Osteoblast (primary cell): ENCODE data around the gene APOBEC3F. TPM values are rescaled to one million over a fixed set of nuclear protein-coding genes. Genes with fewer than 3 reads are reported as not detected.
"Not testable (repeated sequence)": the region's sequence is repeated elsewhere in the genome, so short reads cannot be mapped to it uniquely, and the experiment has no call there.

Experiments
- DNase-seq: peaks from one replicate; pipeline ENCODE4 v3.0.0; 2011; ENCODE audit warnings: low spot score, mixed read lengths; ENCODE audit not compliant: insufficient read length; ENCODE audit errors: missing footprints
- H2AFZ ChIP-seq: 2 replicates; pipeline ENCODE4 v1.6.0; 2011; ENCODE audit warnings: mild to moderate bottlenecking, low read length
- H3K27ac ChIP-seq: 2 replicates; pipeline ENCODE4 v1.5.1; 2011; ENCODE audit warnings: mild to moderate bottlenecking, low read depth, low read length, moderate library complexity
- H3K27me3 ChIP-seq: 2 replicates; pipeline ENCODE4 v1.6.0; 2012; ENCODE audit warnings: mild to moderate bottlenecking, control low read depth, inconsistent platforms, low read length, moderate library complexity; ENCODE audit not compliant: insufficient read depth
- H3K36me3 ChIP-seq: 2 replicates; pipeline ENCODE4 v1.5.1; 2011; ENCODE audit warnings: mild to moderate bottlenecking, low read length, control low read depth, moderate library complexity; ENCODE audit not compliant: insufficient read depth
- H3K4me1 ChIP-seq: 2 replicates; pipeline ENCODE4 v1.5.1; 2011; ENCODE audit warnings: mild to moderate bottlenecking, low read length, control low read depth, moderate library complexity; ENCODE audit not compliant: insufficient read depth
- H3K4me2 ChIP-seq: 2 replicates; pipeline ENCODE4 v1.6.0; 2011; ENCODE audit warnings: mild to moderate bottlenecking, low read length; ENCODE audit not compliant: insufficient read depth
- H3K4me3 ChIP-seq: fragments of 200-600 bp; sonication (generic); 3 replicates; pipeline ENCODE4 v1.5.1; 2012; ENCODE audit warnings: mild to moderate bottlenecking, low read length, inconsistent platforms; ENCODE audit not compliant: insufficient read depth
- H3K79me2 ChIP-seq: 2 replicates; pipeline ENCODE4 v1.6.0; 2012; ENCODE audit warnings: mild to moderate bottlenecking, low read length, control low read depth, inconsistent platforms; ENCODE audit not compliant: insufficient read depth
- H3K9me3 ChIP-seq: 2 replicates; pipeline ENCODE4 v1.5.1; 2011; ENCODE audit warnings: low read depth, low read length, control low read depth
- H4K20me1 ChIP-seq: 2 replicates; pipeline ENCODE4 v1.6.0; 2012; ENCODE audit warnings: mild to moderate bottlenecking, low read length, control low read depth; ENCODE audit not compliant: insufficient read depth
- CTCF ChIP-seq: IDR thresholded peaks from 2 replicates; pipeline ENCODE4 v1.5.1; 2011; ENCODE audit warnings: mild to moderate bottlenecking, low read depth, low read length, moderate library complexity; ENCODE audit errors: extremely low read depth
- total RNA-seq: library from RNA; depleted of rRNA; stranded (reverse); fragments of >200 nt; gene quantifications from 2 replicates; pipeline ENCODE4 v1.2.3, GENCODE V29; 2012

Gene APOBEC3F
- total RNA-seq: 3.5 and 5.1 TPM in 2 replicates

GRCh38 chr22:39040538-39041296 lies at the start of gene APOBEC3F:
TSS of gene APOBEC3F (plus strand) at chr22:39040864. CDS start at chr22:39040961, 97 bp downstream.
- peak within 1 kb of the TSS; percentile 12 for H3K27ac ChIP-seq
- DNase-seq, H3K79me2 ChIP-seq: not testable (repeated sequence)

DNA sequence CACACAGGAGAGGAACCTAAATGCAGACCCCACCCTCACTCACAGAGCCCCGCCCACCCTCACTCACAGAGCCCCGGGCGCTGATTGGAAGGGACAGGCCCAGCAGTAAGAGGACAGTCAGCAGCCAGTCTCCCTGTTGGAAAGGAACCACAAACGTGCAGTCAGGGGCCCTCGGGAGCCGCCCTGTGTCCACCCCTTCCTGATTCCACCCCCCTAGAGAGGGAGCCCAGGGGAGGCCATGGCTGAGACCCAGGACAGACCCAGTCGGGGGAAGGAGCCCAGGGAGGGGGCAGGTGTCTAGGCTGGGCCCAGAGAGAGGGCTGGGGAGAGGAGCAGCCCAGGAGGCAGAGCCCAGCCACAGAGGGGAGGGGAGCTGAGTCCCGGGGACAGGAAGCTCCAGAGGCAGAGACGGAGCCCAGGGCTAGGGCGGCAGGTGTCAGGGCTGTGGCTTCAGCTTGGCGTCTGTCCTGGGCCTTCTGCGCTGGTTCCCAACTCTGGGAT lies 47.7 kb upstream of the APOBEC3F start:
- not testable (repeated sequence) for H3K4me2 ChIP-seq, H3K79me2 ChIP-seq, H3K4me3 ChIP-seq, H3K4me1 ChIP-seq, H3K27ac ChIP-seq, H3K9me3 ChIP-seq, H3K36me3 ChIP-seq, H2AFZ ChIP-seq, H4K20me1 ChIP-seq, H3K27me3 ChIP-seq, DNase-seq

More at GRCh38 chr22:39040538-39041296, at the start of gene APOBEC3F:
- not testable (repeated sequence) for H4K20me1 ChIP-seq, H3K4me1 ChIP-seq, H3K27me3 ChIP-seq, H3K9me3 ChIP-seq, H3K36me3 ChIP-seq
- Histone ChIP-seq H3K4me3 (peak within 1 kb of the TSS; percentile 83), H2AFZ (peak within 1 kb of the TSS; percentile 85), H3K4me2 (peak within 1 kb of the TSS; percentile 75)

- no peaks in the 10 kb centered on the region for H3K36me3 ChIP-seq
- no peak for DNase-seq
- no peak overlapping the region for H2AFZ ChIP-seq
- no peaks in the 10 kb centered on the region for H3K4me1 ChIP-seq
- no peak overlapping the region for H3K4me2 ChIP-seq
- no peak overlapping the region for H3K4me3 ChIP-seq
- H4K20me1 ChIP-seq: no peaks in the 10 kb centered on the region
- H3K27me3 ChIP-seq: peaks cover 11% of the 10 kb centered on the region
- no peaks in the 10 kb centered on the region for H3K79me2 ChIP-seq
- no peak overlapping the region for H3K27ac ChIP-seq
- no peaks in the 10 kb centered on the region for H3K9me3 ChIP-seq
- no peak for TF ChIP-seq CTCF
These were observed 44.6 kb upstream of the APOBEC3F start for GRCh38 chr22:38996105-38996504.

DNA sequence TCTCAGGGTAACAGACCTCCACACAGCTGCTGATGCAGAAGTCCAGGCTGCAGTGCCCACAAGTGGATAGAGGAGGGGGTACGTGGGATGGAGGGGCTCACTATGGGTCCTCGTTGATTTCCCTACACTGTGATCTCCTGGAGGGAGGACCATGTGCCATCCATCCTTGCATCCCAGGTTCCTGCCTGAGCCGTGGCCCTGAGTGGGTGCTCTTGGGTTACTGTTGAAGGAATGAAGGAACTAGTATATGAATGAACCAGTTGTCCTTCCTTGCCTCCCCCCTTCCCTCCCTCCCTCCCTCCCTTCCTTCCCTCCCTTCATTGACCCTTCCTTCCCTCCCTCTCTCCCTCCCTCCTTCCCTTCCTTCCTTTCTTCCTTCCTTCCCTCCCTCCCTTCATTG lies 43.1 kb upstream of the APOBEC3F start:
- no peaks in the 10 kb centered on the region for H4K20me1 ChIP-seq
- no peak for TF ChIP-seq CTCF
- H3K79me2 ChIP-seq: no peaks in the 10 kb centered on the region
- H3K36me3 ChIP-seq: no peaks in the 10 kb centered on the region
- no peaks in the 10 kb centered on the region for H3K4me1 ChIP-seq
- no peak overlapping the region for H2AFZ ChIP-seq
- peaks cover 11% of the 10 kb centered on the region for H3K27me3 ChIP-seq
- no peak overlapping the region for H3K27ac ChIP-seq
- no peaks in the 10 kb centered on the region for H3K9me3 ChIP-seq
- no peak overlapping the region for H3K4me2 ChIP-seq
- H3K4me3 ChIP-seq: no peak overlapping the region
- DNase-seq: no peak

GRCh38 chr22:39003165-39003638 lies 37.5 kb upstream of the APOBEC3F start:
- peak; percentile 94 for DNase-seq
- Histone ChIP-seq H3K4me2 (peak overlapping the region; percentile 38), H3K4me1 (peaks cover 4% of the 10 kb centered on the region), H3K36me3 (no peaks in the 10 kb centered on the region), H2AFZ (peak overlapping the region; percentile 89), H4K20me1 (no peaks in the 10 kb centered on the region), H3K79me2 (no peaks in the 10 kb centered on the region), H3K4me3 (no peak overlapping the region), H3K27me3 (peaks cover 11% of the 10 kb centered on the region), H3K9me3 (no peaks in the 10 kb centered on the region), H3K27ac (no peak overlapping the region)
- peak; percentile 79 for TF ChIP-seq CTCF
